GM19452 (cell line): ENCODE measurements around the gene HRH2.
"Not testable (repeated sequence)": the region's sequence is repeated elsewhere in the genome, so short reads cannot be mapped to it uniquely, and the experiment has no call there.

Experiments used
- ATAC-seq: cut with Tn5 transposase; IDR thresholded peaks from one replicate; pipeline ENCODE4 v1.9.1; 2021; ENCODE audit not compliant: unreplicated experiment

Gene HRH2

GRCh38 chr5:175711472-175712312, 53.8 kb downstream of the HRH2 start:
- no peak for ATAC-seq

- ATAC-seq, result no peak
These were observed 54.4 kb downstream of the HRH2 start for GRCh38 chr5:175712313-175712680.

GRCh38 chr5:175712681-175713085, 54.8 kb downstream of the HRH2 start:
- ATAC-seq, result no peak

GRCh38 chr5:175713930-175714329, 56.1 kb downstream of the HRH2 start:
- ATAC-seq, result no peak

GRCh38 chr5:175714479-175715085, 56.7 kb downstream of the HRH2 start:
- ATAC-seq, result no peak

- ATAC-seq, result no peak
These were observed 58.0 kb downstream of the HRH2 start for GRCh38 chr5:175715627-175716522.

GRCh38 chr5:175717837-175718236, 60.0 kb downstream of the HRH2 start:
- no peak for ATAC-seq

GRCh38 chr5:175718401-175719108, 60.7 kb downstream of the HRH2 start:
- no peak for ATAC-seq

- ATAC-seq, result not testable (repeated sequence)
These were observed 61.2 kb downstream of the HRH2 start for GRCh38 chr5:175719109-175719432.

GRCh38 chr5:175724314-175725275, 66.7 kb downstream of the HRH2 start:
- no peak for ATAC-seq

- no peak for ATAC-seq
These were observed 70.4 kb downstream of the HRH2 start for GRCh38 chr5:175728316-175728715.

GRCh38 chr5:175728885-175729828, 71.3 kb downstream of the HRH2 start:
- peak; percentile 14 for ATAC-seq

- ATAC-seq, result peak; percentile 86
These were observed 72.0 kb downstream of the HRH2 start for GRCh38 chr5:175729829-175730277.

- ATAC-seq, result no peak
These were observed 73.3 kb downstream of the HRH2 start for GRCh38 chr5:175731172-175731571.

GRCh38 chr5:175731756-175732465, 74.0 kb downstream of the HRH2 start:
- ATAC-seq, result no peak

- no peak for ATAC-seq
These were observed 75.1 kb downstream of the HRH2 start for GRCh38 chr5:175733017-175733416.

GRCh38 chr5:175734016-175734415, 76.1 kb downstream of the HRH2 start:
- no peak for ATAC-seq

- no peak for ATAC-seq
These were observed 76.6 kb downstream of the HRH2 start for GRCh38 chr5:175734501-175734900.
